ENCODE measurements around the gene SOS1.
"Not testable (repeated sequence)": the region's sequence is repeated elsewhere in the genome, so short reads cannot be mapped to it uniquely, and the experiment has no call there.

Gene SOS1

DNA sequence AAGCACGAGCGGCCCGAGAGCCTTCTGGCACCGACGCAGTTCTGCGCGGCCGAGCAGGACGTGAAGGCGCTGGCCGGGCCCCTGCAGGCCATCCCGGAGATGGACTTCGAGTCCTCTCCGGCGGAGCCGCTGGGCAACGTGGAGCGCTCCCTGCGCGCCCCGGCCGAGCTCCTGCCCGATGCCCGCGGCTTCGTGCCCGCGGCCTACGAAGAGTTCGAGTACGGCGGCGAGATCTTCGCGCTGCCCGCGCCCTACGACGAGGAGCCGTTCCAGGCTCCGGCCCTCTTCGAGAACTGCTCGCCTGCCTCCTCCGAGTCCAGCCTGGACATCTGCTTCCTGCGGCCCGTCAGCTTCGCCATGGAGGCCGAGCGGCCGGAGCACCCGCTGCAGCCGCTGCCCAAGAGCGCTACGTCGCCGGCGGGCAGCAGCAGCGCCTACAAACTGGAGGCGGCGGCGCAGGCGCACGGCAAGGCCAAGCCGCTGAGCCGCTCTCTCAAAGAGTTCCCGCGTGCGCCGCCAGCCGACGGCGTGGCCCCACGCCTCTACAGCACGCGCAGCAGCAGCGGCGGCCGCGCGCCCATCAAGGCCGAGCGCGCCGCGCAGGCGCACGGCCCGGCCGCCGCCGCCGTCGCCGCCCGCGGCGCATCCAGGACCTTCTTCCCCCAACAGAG lies 160.8 kb downstream of the SOS1 start:
- DNase-seq, result no peak

GRCh38 chr2:38959466-38959865 lies 161.4 kb downstream of the SOS1 start:
- DNase-seq, result no peak

- DNase-seq, result no peak
These were observed 162.9 kb downstream of the SOS1 start for GRCh38 chr2:38957972-38958371.

DNA sequence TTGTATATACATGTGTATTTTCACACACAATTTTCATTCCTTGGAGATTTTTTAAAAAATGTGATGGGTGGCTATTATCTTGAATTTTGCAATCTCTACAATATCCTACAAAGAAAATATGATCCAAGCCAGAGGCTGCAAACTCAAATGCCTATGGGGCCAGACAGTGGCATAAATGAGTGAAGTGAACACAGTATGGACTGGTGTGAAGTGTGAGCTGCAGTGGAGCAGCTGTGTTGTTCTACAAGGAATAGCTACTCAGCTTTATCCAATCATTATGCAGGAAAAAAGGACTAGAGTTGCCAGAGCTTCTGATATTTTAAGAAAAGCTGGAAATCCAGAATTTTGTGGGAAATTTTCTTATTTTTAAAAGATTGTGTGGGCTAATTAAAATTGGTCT lies 169.1 kb downstream of the SOS1 start:
- DNase-seq, result no peak

- DNase-seq, result no peak
These were observed 171.9 kb downstream of the SOS1 start for GRCh38 chr2:38948995-38949394.

DNA sequence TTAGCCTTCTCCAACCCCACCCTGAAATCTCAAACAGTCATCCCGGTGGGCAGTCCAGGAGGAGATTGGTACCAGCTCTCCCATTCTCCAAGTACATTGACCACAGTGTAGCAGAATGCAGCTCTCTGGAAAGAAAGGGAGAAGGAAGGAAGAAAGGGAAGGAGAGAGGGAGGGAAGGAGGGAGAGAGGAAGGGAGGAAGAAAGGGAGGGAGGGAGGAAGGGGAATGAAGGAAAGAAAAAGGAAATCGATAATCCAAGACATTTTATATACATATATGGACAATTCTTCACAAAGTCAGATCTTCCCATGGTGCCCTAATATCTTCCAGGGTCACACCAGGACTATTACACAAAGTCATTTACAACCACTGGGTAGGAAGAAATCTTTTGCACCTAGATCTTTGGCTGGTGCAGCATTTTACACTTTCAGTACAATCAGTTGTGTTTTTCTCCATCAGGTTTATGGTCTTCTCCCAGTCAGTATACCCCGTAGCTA lies 172.4 kb downstream of the SOS1 start:
- no peak for DNase-seq

- DNase-seq, result peak; percentile 35 to 59
These were observed 173.3 kb downstream of the SOS1 start for GRCh38 chr2:38947241-38948239.

DNA sequence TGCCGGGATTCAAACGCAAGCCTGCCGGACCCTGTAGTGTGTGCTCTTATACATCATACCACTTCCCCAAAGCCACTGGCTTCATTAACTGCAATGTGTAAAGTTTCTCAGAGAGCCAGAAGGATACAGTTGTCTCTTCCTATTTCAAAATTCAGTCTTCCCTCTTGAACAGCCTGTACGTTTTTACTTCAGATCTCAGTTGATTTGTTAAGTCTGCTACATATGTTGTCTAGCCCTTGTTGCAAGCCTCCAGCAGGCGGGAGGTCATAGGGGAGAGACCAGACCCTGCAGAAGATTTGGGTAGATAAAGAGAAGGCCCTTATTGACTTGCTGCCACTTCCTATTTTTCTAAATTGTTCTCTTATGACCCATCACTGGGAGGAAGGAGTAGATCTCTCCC lies 174.9 kb downstream of the SOS1 start:
- DNase-seq, result no peak

DNA sequence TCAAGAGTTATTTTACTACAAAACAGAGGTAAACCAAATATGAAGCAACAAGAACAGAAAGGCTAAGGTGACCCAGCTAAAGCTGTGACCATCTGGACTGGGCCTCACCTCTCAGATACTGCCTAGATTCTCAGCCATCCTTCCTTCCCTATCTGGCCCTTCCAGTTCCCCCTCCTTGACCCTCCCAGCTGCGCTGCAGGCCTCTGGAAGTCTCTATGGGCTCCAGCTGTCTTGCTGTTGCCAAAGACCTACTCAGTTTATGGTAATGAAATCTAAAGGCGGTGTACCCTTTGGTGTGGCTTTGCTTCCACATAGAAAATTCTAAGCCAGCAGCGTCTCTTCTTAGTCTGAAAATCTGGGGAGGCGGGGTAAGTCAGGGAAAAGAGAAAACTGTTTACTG lies 175.5 kb downstream of the SOS1 start:
- no peak for DNase-seq

GRCh38 chr2:38943784-38944183 lies 177.1 kb downstream of the SOS1 start:
- no peak for DNase-seq

DNA sequence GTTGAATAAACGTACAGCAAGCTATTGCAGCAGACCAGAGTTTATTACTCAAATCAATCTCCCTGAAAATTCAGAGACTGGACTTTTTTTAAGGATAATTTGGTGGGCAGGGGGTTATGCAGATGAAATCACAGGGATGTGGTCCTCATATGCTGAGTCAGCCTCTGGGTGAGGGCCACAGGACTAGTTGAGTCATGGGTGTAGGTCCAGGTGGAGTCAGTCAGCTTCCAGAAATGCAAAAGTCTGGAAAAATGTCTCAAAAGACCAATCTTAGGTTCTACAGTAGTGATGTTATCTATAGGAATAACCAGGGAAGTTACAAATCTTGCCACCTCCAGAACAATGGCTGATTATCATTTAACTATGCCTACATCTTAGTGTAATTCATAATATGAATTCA lies 180.1 kb downstream of the SOS1 start:
- DNase-seq, result no peak

DNA sequence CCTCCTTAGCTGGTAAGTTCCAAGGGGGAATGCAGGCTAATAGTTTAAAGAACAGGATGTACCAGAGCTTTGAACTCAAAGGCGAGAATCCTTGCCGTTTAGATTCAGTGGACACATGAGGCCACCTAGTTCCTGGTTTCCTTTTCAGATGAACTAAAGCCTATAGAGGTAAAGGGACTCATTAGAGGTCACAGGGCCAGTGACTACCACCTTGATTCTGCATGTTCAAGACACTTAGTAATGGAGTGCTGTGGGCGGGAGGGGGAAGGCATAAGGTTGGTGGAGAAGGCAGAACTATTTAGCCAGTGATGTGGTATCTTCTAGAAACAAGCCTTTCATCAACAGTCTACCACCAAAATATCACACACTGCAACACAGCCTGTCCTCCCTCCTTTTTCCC lies 183.3 kb downstream of the SOS1 start:
- no peak for DNase-seq

GRCh38 chr2:38936516-38936915 lies 184.3 kb downstream of the SOS1 start:
- DNase-seq, result not testable (repeated sequence)

- no peak for DNase-seq
These were observed 185.2 kb downstream of the SOS1 start for GRCh38 chr2:38935568-38936172.

- DNase-seq, result no peak
These were observed 186.1 kb downstream of the SOS1 start for GRCh38 chr2:38934742-38935141.

DNA sequence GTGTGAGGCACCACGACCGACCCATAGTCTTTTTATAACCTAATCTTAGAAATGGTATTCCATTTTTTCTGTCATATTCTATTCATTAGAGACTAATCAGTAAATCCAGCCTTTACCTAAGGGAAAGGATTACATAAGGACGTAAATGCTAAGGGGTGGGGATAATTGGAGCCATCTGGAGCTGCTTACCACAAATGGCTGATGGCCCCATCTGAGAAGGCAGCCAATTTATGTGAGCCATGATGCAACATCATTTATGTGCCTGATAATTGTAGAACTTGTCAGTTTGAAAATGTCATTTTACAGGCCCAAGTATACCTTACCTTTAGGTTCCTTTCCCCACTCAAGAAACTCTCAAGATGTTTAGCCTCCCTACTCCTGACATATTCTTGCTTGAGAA lies 187.2 kb downstream of the SOS1 start:
- DNase-seq, result no peak

- DNase-seq, result no peak
These were observed 188.3 kb downstream of the SOS1 start for GRCh38 chr2:38932586-38932985.
